ENCODE results near the gene MYL12A. TPM values are rescaled to one million over a fixed set of nuclear protein-coding genes. Genes with fewer than 3 reads are reported as not detected.

Gene MYL12A
- total and polyA plus RNA-seq, 2 of the 13 experiments (the other 11 are each of a cell fraction or from before 2014, with no cell fraction given), result 261 to 277 TPM

DNA sequence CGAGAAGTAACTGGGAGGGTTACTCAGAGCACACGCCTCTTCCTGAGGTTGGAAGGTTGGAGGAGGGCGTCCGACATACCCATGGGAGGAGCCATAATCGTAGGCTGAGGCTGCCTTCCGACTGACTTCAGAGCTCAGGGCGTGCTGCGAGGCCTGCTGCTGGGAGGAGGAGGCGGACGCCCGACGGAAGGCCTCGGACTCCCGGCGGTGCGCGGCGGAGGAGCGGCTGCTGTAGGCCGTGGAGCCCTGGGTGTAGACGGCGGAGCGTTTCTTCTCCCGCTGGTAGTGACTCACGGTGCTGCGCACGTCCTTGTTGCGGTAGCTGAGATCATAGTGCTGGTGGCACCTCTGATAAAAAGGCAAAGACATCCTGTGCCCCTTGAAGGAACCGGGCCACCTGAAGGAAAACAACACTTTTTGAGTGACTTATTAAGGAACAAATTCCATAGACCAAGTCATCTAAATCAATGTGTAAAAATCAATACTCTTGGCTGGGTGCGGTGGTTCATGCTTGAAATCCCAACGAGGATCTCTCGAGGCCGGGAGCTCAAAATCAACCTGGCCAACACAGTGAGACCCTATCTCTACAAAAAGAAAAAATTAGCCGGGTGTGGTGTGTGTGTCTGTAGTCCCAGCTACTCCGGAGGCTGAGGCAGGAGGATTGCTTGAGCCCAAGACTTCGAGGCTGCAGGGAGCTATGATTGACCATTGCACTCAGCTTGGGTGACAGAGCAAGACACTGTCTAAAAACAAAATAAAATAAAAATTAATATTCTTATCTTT lies 32.6 kb upstream of the MYL12A start:
- H3K9ac ChIP-seq (ENCODE audit: insufficient read depth, low read depth, low read length), result no peak overlapping the region
- no peak overlapping the region for H2AFZ ChIP-seq (ENCODE audit: low read length)
- no peak overlapping the region for H3K4me3 ChIP-seq (replicated peaks in 1 of 3; ENCODE audit: insufficient read depth in 1 of 3, low read depth in 2 of 3, low read length in 3 of 3)
- H4K20me1 ChIP-seq (ENCODE audit: insufficient read depth, low read length), result no peaks in the 10 kb centered on the region
- FAIRE-seq, result no peak
- H3K27me3 ChIP-seq (ENCODE audit: control insufficient read depth in 1 of 2, insufficient read depth in 2 of 2, low read length in 2 of 2), result no peaks in the 10 kb centered on the region
- ChIA-PET CTCF (ENCODE audit: low intra/inter-chr PET ratio, low total read pairs) (no interaction called here), POLR2A (no interaction called here)
- BruUV-seq (replicated peaks), result no TSS peak
- in situ Hi-C loops (cut with HindIII; ENCODE audit: extremely low pct_ligation_motif_present, low pct_unique_long_range_greater_than_20kb), result no loop called here
- no peaks in the 10 kb centered on the region for H3K9me3 ChIP-seq (ENCODE audit: low read length)
- no peaks in the 10 kb centered on the region for H3K79me2 ChIP-seq (ENCODE audit: insufficient read depth, low read length)
- intact Hi-C loops (cut with micrococcal nuclease; ENCODE audit: unreplicated experiment), result no loop called here
- 96% methylated on average over 35 of the region's 36 CpGs for WGBS (ENCODE audit: low lambda C conversion rate)
- H3K36me3 ChIP-seq (replicated peaks in 1 of 2; ENCODE audit: control insufficient read depth in 1 of 2, insufficient read depth in 2 of 2, low read length in 2 of 2), result no peaks in the 10 kb centered on the region
- no peak overlapping the region for H3K27ac ChIP-seq (ENCODE audit: extremely low read length, insufficient read depth, low read length)
- TF ChIP-seq MAF1 (CRISPR knock-in tag; IDR thresholded peaks at IDR 0.05; ENCODE audit: borderline replicate concordance) (no peak), ZNF468 (CRISPR knock-in tag; IDR thresholded peaks at IDR 0.05) (no peak), REPIN1 (CRISPR knock-in tag; IDR thresholded peaks at IDR 0.05; ENCODE audit: borderline replicate concordance, low read depth) (no peak), MYC (CRISPR knock-in tag; IDR thresholded peaks at IDR 0.05; ENCODE audit: borderline replicate concordance) (no peak), ZNF121 (CRISPR knock-in tag; IDR thresholded peaks at IDR 0.05) (peak; percentile 26; the same call in 1 of the 2 replicates)
- TF ChIP-seq, protein P1, sequence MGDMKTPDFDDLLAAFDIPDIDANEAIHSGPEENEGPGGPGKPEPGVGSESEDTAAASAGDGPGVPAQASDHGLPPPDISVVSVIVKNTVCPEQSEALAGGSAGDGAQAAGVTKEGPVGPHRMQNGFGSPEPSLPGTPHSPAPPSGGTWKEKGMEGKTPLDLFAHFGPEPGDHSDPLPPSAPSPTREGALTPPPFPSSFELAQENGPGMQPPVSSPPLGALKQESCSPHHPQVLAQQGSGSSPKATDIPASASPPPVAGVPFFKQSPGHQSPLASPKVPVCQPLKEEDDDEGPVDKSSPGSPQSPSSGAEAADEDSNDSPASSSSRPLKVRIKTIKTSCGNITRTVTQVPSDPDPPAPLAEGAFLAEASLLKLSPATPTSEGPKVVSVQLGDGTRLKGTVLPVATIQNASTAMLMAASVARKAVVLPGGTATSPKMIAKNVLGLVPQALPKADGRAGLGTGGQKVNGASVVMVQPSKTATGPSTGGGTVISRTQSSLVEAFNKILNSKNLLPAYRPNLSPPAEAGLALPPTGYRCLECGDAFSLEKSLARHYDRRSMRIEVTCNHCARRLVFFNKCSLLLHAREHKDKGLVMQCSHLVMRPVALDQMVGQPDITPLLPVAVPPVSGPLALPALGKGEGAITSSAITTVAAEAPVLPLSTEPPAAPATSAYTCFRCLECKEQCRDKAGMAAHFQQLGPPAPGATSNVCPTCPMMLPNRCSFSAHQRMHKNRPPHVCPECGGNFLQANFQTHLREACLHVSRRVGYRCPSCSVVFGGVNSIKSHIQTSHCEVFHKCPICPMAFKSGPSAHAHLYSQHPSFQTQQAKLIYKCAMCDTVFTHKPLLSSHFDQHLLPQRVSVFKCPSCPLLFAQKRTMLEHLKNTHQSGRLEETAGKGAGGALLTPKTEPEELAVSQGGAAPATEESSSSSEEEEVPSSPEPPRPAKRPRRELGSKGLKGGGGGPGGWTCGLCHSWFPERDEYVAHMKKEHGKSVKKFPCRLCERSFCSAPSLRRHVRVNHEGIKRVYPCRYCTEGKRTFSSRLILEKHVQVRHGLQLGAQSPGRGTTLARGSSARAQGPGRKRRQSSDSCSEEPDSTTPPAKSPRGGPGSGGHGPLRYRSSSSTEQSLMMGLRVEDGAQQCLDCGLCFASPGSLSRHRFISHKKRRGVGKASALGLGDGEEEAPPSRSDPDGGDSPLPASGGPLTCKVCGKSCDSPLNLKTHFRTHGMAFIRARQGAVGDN (CRISPR knock-in tag; IDR thresholded peaks at IDR 0.05), result peak; percentile 24; the same call in 1 of the 2 replicates
- no peak for ATAC-seq
- no peak overlapping the region for H3K4me2 ChIP-seq (ENCODE audit: low read depth, low read length)
- no peak for DNase-seq (ENCODE audit: low spot score)
- H3K4me1 ChIP-seq (ENCODE audit: insufficient read depth, low read length), result peaks cover 78% of the 10 kb centered on the region
